ENCODE data around the gene FOXJ1.
A peak's percentile ranks its signal among the peaks of the same experiment; 100 is the strongest.

Gene FOXJ1

DNA sequence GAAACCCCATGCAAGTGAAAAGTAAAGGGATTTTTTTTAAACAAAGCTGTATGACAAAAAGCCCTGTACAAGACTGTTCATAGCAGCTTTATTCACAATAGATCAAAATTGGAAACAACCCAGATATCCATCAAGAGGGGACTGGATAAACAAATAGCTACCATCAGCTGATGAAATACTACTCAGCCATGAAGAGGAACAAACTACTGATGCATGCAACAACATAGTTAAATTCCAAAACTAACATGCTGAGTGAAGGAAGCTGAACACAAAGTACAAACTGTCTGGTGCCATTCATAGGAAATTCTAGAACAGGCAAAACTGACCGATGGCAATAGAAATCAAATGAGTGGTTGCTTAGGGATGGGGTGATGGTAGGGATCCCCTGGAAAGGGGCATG is 15.1 kb downstream of the FOXJ1 start:
- no peak for DNase-seq (ENCODE audit: low read depth, low spot score)
- H3K27me3 ChIP-seq (ENCODE audit: insufficient read depth, insufficient read length), result peaks cover 34% of the 10 kb centered on the region
- peaks cover 19% of the 10 kb centered on the region for H3K4me1 ChIP-seq (ENCODE audit: insufficient read depth, insufficient read length)
- H3K9me3 ChIP-seq (ENCODE audit: insufficient read depth, low read length), result no peaks in the 10 kb centered on the region
- TF ChIP-seq ZNF274 (IDR thresholded peaks at IDR 0.05; ENCODE audit: low read depth, low read length) (no peak), SUZ12 (IDR thresholded peaks at IDR 0.05; ENCODE audit: extremely low read depth, insufficient read depth, insufficient read length) (no peak), YY1 (IDR thresholded peaks at IDR 0.05; ENCODE audit: insufficient read depth, insufficient read length) (no peak)
- no peak overlapping the region for H3K4me3 ChIP-seq (ENCODE audit: insufficient read length, low read depth)
- no peaks in the 10 kb centered on the region for H3K36me3 ChIP-seq (ENCODE audit: insufficient read depth, insufficient read length, low read length)
- no peak overlapping the region for H3K9ac ChIP-seq (ENCODE audit: insufficient read length, low read depth)

DNA sequence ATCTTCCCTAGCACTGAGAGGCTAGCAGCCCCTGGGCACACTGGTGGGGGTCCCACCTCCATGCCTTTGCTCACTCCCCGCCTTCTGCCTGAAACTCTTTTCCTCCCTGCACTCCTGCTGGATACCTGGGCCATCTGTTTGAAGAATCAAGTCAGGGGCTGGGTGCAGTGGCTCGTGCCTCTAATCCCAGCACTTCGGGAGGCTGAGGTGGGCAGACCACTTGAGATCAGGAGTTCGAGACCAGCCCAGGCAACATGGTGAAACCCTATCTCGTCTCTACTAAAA is 15.7 kb downstream of the FOXJ1 start:
- Histone ChIP-seq H3K4me1 (ENCODE audit: insufficient read depth, insufficient read length) (peaks cover 18% of the 10 kb centered on the region), H3K36me3 (ENCODE audit: insufficient read depth, insufficient read length, low read length) (no peaks in the 10 kb centered on the region), H3K4me3 (ENCODE audit: insufficient read length, low read depth) (no peak overlapping the region), H3K9ac (ENCODE audit: insufficient read length, low read depth) (no peak overlapping the region), H3K9me3 (ENCODE audit: insufficient read depth, low read length) (no peaks in the 10 kb centered on the region), H3K27me3 (ENCODE audit: insufficient read depth, insufficient read length) (peaks cover 28% of the 10 kb centered on the region)
- no peak for DNase-seq (ENCODE audit: low read depth, low spot score)
- TF ChIP-seq YY1 (IDR thresholded peaks at IDR 0.05; ENCODE audit: insufficient read depth, insufficient read length), result no peak
- no peak for TF ChIP-seq SUZ12 (IDR thresholded peaks at IDR 0.05; ENCODE audit: extremely low read depth, insufficient read depth, insufficient read length)
- no peak for TF ChIP-seq ZNF274 (IDR thresholded peaks at IDR 0.05; ENCODE audit: low read depth, low read length)

DNA sequence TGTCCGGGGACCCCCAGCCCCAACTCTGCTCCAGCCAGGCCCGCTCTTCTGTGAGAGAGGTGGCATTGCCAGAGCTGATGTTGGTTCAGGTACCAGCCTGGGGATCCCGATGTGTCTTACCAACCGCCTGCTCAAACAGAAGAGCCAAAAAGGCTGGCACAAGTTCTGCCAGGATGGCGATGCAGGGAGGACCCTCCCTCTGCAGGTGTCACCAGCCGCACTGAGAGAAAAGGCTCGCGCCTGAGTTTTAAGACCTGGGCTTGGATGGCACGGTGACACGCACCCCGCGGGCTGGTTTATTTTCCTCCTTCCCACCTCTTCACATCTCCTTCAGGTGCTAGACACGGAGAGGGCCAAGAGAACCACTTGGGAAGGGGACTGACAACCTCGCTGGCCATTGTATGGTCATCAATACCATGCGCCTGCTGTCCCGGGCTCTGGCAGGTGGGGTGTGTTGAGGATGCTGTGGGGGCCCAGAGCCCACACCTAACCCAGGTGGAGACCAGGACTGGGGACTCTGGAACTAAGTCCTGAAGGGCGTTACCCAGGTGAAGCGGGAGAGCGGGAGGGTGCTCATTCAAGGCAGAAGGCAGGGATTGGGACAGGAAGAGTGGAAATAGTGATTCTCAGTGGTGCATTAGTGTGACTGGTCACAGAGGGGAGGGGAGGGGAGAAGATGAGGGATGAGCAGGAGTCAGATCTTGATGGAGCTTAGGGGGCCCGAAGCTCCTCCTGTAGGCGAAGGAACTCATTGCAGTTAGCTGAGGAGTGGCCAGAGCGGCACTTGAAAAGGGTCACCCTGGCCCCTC is 16.3 kb downstream of the FOXJ1 start:
- Histone ChIP-seq H3K36me3 (ENCODE audit: insufficient read depth, insufficient read length, low read length) (no peaks in the 10 kb centered on the region), H3K4me3 (ENCODE audit: insufficient read length, low read depth) (no peak overlapping the region), H3K9me3 (ENCODE audit: insufficient read depth, low read length) (no peaks in the 10 kb centered on the region), H3K9ac (ENCODE audit: insufficient read length, low read depth) (no peak overlapping the region), H3K27me3 (ENCODE audit: insufficient read depth, insufficient read length) (peaks cover 23% of the 10 kb centered on the region), H3K4me1 (ENCODE audit: insufficient read depth, insufficient read length) (peaks cover 21% of the 10 kb centered on the region)
- TF ChIP-seq ZNF274 (IDR thresholded peaks at IDR 0.05; ENCODE audit: low read depth, low read length), result no peak
- TF ChIP-seq SUZ12 (IDR thresholded peaks at IDR 0.05; ENCODE audit: extremely low read depth, insufficient read depth, insufficient read length), result no peak
- TF ChIP-seq YY1 (IDR thresholded peaks at IDR 0.05; ENCODE audit: insufficient read depth, insufficient read length), result no peak
- no peak for DNase-seq (ENCODE audit: low read depth, low spot score)

DNA sequence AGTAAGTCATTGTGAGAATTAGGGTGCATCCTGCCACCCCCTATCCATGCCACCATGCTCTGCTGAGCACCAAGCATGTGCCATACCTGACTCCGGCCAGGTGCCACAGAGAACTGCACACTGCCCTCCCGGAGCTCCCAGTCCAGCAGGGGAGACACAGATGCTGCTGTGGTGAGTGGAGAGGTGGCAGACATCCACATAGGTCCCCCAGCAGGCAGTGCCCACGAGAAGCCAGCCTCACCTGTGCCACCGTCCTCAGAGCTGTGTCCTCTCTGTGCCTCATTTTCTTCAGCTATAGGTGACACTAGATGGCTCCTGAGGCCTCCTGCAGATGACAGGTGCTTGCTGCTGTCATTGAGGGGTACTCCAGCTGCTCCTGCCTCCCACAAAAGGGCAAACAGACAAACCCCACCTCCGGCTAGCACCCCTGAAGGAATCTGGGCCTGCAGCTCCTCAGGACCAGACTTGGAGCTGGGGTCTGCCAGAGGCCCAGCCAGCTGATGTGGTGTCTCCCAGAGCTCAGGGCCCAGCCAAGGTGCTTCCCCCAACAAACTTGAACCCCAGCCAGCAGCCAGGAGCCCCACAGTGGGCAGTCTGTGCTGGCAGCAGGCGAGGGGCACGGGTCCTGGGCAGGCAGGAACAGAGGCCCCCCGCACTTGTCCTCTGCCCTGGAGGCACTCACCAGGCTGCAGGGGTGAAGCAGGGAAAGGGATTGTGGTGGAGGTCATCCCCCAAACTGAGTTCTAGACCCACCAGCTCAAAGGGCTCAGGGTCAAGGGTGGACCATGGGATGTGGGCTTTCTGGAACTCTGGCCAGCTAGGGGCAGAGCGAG is 17.1 kb downstream of the FOXJ1 start:
- Histone ChIP-seq H3K27me3 (ENCODE audit: insufficient read depth, insufficient read length) (peaks cover 23% of the 10 kb centered on the region), H3K9ac (ENCODE audit: insufficient read length, low read depth) (peak overlapping the region; percentile 5), H3K36me3 (ENCODE audit: insufficient read depth, insufficient read length, low read length) (no peaks in the 10 kb centered on the region), H3K9me3 (ENCODE audit: insufficient read depth, low read length) (no peaks in the 10 kb centered on the region), H3K4me3 (ENCODE audit: insufficient read length, low read depth) (no peak overlapping the region), H3K4me1 (ENCODE audit: insufficient read depth, insufficient read length) (peaks cover 27% of the 10 kb centered on the region)
- TF ChIP-seq YY1 (IDR thresholded peaks at IDR 0.05; ENCODE audit: insufficient read depth, insufficient read length) (no peak), SUZ12 (IDR thresholded peaks at IDR 0.05; ENCODE audit: extremely low read depth, insufficient read depth, insufficient read length) (no peak), ZNF274 (IDR thresholded peaks at IDR 0.05; ENCODE audit: low read depth, low read length) (no peak)
- no peak for DNase-seq (ENCODE audit: low read depth, low spot score)

DNA sequence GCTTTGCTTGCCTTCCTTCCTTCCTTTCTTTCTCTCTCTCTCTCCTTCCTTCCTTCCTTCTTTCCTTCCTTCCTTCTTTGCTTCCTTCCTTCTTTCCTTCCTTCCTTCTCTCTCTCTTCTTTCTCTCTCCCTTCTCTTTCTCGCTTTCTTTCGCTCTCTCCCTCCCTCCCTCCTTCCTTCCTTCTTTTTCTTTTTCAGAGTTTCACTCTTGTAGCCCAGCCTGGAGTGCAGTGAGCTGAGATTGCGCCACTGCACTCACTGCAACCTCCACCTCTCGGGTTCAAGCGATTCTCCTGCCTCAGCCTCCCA is 17.9 kb downstream of the FOXJ1 start:
- Histone ChIP-seq H3K27me3 (ENCODE audit: insufficient read depth, insufficient read length) (peaks cover 23% of the 10 kb centered on the region), H3K4me3 (ENCODE audit: insufficient read length, low read depth) (no peak overlapping the region), H3K36me3 (ENCODE audit: insufficient read depth, insufficient read length, low read length) (no peaks in the 10 kb centered on the region), H3K9ac (ENCODE audit: insufficient read length, low read depth) (no peak overlapping the region), H3K9me3 (ENCODE audit: insufficient read depth, low read length) (no peaks in the 10 kb centered on the region), H3K4me1 (ENCODE audit: insufficient read depth, insufficient read length) (peaks cover 27% of the 10 kb centered on the region)
- DNase-seq (ENCODE audit: low read depth, low spot score), result no peak
- TF ChIP-seq ZNF274 (IDR thresholded peaks at IDR 0.05; ENCODE audit: low read depth, low read length) (no peak), SUZ12 (IDR thresholded peaks at IDR 0.05; ENCODE audit: extremely low read depth, insufficient read depth, insufficient read length) (no peak), YY1 (IDR thresholded peaks at IDR 0.05; ENCODE audit: insufficient read depth, insufficient read length) (no peak)

DNA sequence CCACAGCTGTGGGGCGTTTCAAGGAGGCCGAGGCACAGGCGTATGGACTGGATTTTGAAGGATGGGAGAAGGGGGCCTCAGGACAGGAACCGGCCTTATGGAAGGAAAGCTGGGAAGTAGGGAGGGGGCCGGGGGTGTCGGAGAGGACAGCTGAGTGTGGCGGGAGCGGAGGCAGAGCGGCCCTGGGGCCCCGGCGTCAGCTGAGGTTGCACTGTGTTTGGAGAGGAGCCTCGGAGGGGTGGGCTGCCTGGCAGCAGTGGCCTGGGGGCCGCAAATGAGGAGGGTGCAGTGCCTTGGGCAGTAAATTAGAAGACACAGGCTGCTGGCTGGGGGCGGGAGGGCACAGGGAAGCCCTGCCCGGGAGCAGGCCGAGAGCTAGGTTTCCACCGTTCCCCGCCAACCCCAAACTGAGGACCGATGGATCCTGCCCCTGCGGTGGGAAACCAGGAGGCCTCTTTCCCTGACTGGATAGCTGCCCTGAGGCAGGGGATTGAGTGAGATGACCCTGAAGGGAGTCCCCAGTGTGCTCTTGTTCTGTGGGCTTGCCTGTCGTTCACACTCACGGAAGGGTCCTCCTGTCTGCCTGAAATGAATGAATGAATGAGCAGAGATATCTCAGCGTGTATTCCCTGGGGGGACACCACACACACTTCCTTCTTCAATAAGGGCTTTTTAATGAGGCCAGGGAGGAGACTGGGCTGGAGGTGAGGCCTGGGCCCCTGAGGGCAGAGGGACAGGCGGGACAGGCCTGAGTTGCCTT is 18.4 kb downstream of the FOXJ1 start:
- Histone ChIP-seq H3K9me3 (ENCODE audit: insufficient read depth, low read length) (no peaks in the 10 kb centered on the region), H3K36me3 (ENCODE audit: insufficient read depth, insufficient read length, low read length) (no peaks in the 10 kb centered on the region)
- no peak for DNase-seq (ENCODE audit: low read depth, low spot score)

DNA sequence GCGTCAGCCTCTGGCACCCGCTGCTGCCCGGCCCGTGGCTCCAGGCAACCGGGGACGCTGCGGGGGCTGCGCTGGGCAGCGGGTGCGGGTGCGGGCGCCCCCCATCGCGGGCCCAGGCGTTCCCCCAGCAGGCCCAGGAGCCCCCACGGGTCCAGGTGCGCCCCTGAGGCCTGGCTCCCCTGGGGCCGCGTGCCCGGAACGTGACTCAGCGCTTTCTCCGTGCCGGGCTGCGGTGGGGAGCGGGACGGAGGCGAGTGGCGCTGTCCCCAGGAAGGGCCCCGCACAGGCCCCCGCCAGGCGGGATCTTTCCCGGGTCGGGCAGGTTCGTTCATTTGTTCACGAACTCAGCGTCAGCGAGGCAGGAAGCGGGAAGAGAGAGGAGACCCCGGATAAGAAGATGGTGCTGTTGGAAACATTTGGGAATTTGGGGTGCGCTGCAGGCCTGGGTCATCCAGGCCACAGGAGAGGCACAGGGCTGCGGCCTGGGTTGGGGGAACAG is 19.1 kb downstream of the FOXJ1 start:
- peaks cover 20% of the 10 kb centered on the region for H3K27me3 ChIP-seq (ENCODE audit: insufficient read depth, insufficient read length)
- H3K9ac ChIP-seq (ENCODE audit: insufficient read length, low read depth), result peak overlapping the region; percentile 53
- DNase-seq (ENCODE audit: low read depth, low spot score), result no peak
- H3K4me1 ChIP-seq (ENCODE audit: insufficient read depth, insufficient read length), result peaks cover 27% of the 10 kb centered on the region
- TF ChIP-seq YY1 (IDR thresholded peaks at IDR 0.05; ENCODE audit: insufficient read depth, insufficient read length), result no peak
- no peak for TF ChIP-seq ZNF274 (IDR thresholded peaks at IDR 0.05; ENCODE audit: low read depth, low read length)
- TF ChIP-seq SUZ12 (IDR thresholded peaks at IDR 0.05; ENCODE audit: extremely low read depth, insufficient read depth, insufficient read length), result no peak
- no peaks in the 10 kb centered on the region for H3K9me3 ChIP-seq (ENCODE audit: insufficient read depth, low read length)
- no peak overlapping the region for H3K4me3 ChIP-seq (ENCODE audit: insufficient read length, low read depth)
- H3K36me3 ChIP-seq (ENCODE audit: insufficient read depth, insufficient read length, low read length), result no peaks in the 10 kb centered on the region

More for the DNA sequence above, 18.4 kb downstream of the FOXJ1 start:
- Histone ChIP-seq H3K9ac (ENCODE audit: insufficient read length, low read depth) (no peak overlapping the region), H3K27me3 (ENCODE audit: insufficient read depth, insufficient read length) (peaks cover 23% of the 10 kb centered on the region), H3K4me3 (ENCODE audit: insufficient read length, low read depth) (no peak overlapping the region), H3K4me1 (ENCODE audit: insufficient read depth, insufficient read length) (peaks cover 27% of the 10 kb centered on the region)
- TF ChIP-seq SUZ12 (IDR thresholded peaks at IDR 0.05; ENCODE audit: extremely low read depth, insufficient read depth, insufficient read length), result no peak
